WTC11 (cell line): ENCODE results near the gene DHFR.

Experiments
- AFF4 ChIP-seq: sonication (generic); formaldehyde crosslinking; IDR thresholded peaks from 2 replicates; pipeline ENCODE4 v1.8.1; 2023; ENCODE audit warnings: mild to moderate bottlenecking, missing genetic modification reagents, borderline replicate concordance
- FOXP1 ChIP-seq: sonication (generic); formaldehyde crosslinking; IDR thresholded peaks from 2 replicates; pipeline ENCODE4 v1.8.0; 2022; ENCODE audit warnings: missing genetic modification reagents, mild to moderate bottlenecking, moderate library complexity, borderline replicate concordance
- GABPB1 ChIP-seq: sonication (generic); formaldehyde crosslinking; IDR thresholded peaks from 2 replicates; pipeline ENCODE4 v1.8.1; 2023; ENCODE audit warnings: mild to moderate bottlenecking, missing genetic modification reagents
- PREB ChIP-seq: sonication (generic); formaldehyde crosslinking; IDR thresholded peaks from 2 replicates; pipeline ENCODE4 v1.8.1; 2022; ENCODE audit warnings: mild to moderate bottlenecking, missing genetic modification reagents, moderate library complexity, borderline replicate concordance

DNA sequence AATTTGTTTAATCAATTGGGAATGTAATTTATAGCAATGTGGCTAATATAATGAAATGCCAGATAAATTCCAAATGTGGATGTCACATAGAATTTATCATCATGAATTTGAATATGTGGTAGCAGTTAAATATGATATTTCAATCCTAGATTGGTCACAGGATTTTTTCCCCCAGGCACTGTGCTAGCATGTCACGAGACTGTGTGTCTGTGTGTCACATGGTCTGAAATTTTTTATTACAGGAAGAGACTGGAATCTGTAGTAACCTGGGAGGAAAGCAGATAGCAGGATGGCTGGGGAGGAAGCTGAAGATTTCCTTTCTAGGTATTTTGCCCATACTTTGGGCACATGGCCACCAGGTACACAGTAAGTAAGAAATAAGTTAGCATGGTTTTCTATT lies 35.7 kb downstream of the DHFR start:
- TF ChIP-seq FOXP1 (CRISPR knock-in tag) (no peak), PREB (CRISPR knock-in tag) (no peak), GABPB1 (CRISPR knock-in tag) (no peak), AFF4 (CRISPR knock-in tag) (no peak)
